Peyer's patch (tissue), 4 donors: ENCODE data around the gene WWC1. TPM values are rescaled to one million over a fixed set of nuclear protein-coding genes. Genes with fewer than 3 reads are reported as not detected.

Source experiments
- DNase-seq, 3 donors: peaks; one replicate each; pipeline ENCODE4 v3.0.0-alpha.2; 2017 to 2019
- H3K27ac ChIP-seq, 4 donors: fragments of 200-600 bp; sonication (generic); one replicate each; pipeline ENCODE4 v1.5.1; 2016 to 2019
- H3K27me3 ChIP-seq, 2 donors: fragments of 200-600 bp; sonication (generic); one replicate each; pipeline ENCODE4 v1.5.1; 2019
- H3K36me3 ChIP-seq, 3 donors: fragments of 200-600 bp; sonication (generic); one replicate each; pipeline ENCODE4 v1.5.1; 2016 to 2019
- H3K4me1 ChIP-seq, 4 donors: fragments of 200-600 bp; sonication (generic); one replicate each; pipeline ENCODE4 v1.5.1; 2016 to 2019
- H3K4me3 ChIP-seq, 4 donors: fragments of 200-600 bp; sonication (generic); 1 replicate in 3 of 4; 2 replicates in 1 of 4; pipeline ENCODE4 v1.5.1; 2016 to 2019; ENCODE audit warnings: mild to moderate bottlenecking in 1 of 4
- H3K9me3 ChIP-seq, 4 donors: fragments of 200-600 bp; sonication (generic); one replicate each; pipeline ENCODE4 v1.5.1; 2016 to 2019; ENCODE audit warnings: mild to moderate bottlenecking in 1 of 4
- POLR2A ChIP-seq, 2 donors: fragments of 450-650 bp; IDR thresholded peaks; one replicate each; pipeline ENCODE4 v1.5.1; 2017; ENCODE audit warnings: antibody characterized with exemption in 2 of 2, mild to moderate bottlenecking in 2 of 2, moderate library complexity in 2 of 2
- total RNA-seq, 4 donors: library from RNA; depleted of rRNA; stranded (reverse); fragments of >200 nt; gene quantifications; one replicate each; pipeline ENCODE4 v1.1.0, GENCODE V29; 2016
- TF ChIP-seq, protein P1 (sequence below), 6 experiments: fragments of 450-650 bp in 4 of 6; fragments of 200-600 bp in 2 of 6; sonication (generic) in 1 of 6; IDR thresholded peaks; one replicate each; pipeline ENCODE4 v1.5.1; 2017 to 2019; ENCODE audit warnings: antibody characterized with exemption in 6 of 6, mild to moderate bottlenecking in 3 of 6, moderate library complexity in 1 of 6

WWC1 gene
- total RNA-seq, 4 donors from 2014 or later: 47.0 to 63.2 (median 52.8) TPM

DNA sequence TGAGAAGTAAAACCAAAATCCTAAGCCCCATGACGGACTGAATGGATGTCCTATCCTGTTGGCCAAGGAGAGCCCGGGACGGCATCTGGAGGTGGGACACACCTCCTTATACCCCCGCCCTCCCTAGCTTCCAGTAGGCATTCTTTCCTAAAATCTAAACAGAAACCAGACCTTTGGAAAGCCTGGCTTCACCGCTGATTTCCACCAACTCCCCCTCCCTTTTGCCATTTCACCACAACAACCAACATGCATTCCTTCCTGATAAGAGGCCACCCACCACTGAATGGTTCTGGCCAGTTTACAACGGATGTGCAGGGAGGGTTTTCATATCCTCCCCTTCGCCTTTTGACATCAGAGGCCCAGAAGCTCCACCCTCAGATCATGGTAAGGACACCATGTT, 185.6 kb downstream of the WWC1 start:
- Histone ChIP-seq H3K4me3 (no peak overlapping the region), H3K4me1 (no peaks in the 10 kb centered on the region), H3K27ac (no peak overlapping the region), H3K27me3 (no peaks in the 10 kb centered on the region), H3K9me3 (no peaks in the 10 kb centered on the region), H3K36me3 (no peaks in the 10 kb centered on the region)
- no peak for DNase-seq
- TF ChIP-seq, protein P1, sequence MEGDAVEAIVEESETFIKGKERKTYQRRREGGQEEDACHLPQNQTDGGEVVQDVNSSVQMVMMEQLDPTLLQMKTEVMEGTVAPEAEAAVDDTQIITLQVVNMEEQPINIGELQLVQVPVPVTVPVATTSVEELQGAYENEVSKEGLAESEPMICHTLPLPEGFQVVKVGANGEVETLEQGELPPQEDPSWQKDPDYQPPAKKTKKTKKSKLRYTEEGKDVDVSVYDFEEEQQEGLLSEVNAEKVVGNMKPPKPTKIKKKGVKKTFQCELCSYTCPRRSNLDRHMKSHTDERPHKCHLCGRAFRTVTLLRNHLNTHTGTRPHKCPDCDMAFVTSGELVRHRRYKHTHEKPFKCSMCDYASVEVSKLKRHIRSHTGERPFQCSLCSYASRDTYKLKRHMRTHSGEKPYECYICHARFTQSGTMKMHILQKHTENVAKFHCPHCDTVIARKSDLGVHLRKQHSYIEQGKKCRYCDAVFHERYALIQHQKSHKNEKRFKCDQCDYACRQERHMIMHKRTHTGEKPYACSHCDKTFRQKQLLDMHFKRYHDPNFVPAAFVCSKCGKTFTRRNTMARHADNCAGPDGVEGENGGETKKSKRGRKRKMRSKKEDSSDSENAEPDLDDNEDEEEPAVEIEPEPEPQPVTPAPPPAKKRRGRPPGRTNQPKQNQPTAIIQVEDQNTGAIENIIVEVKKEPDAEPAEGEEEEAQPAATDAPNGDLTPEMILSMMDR (IDR thresholded peaks at IDR 0.05): no peak
- TF ChIP-seq POLR2A (IDR thresholded peaks at IDR 0.05): no peak

DNA sequence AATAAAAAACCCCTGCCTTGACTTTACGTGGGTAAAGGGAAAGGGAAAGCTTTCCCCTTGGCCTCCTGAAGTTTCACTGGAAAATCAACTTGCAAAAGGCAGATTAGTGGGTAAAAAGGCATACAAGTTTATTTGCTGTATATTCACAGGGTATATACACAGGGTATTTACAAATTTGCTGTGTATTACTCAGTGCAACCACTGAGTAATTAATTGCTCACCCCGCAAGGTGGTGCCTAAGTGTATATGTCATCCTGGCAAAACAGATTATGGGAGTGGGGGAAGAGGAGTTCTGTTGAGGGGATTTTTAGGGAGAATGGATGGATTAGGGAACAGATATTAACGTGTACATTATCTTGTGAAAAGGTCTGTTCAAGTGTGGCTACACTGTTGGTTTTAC, 187.7 kb downstream of the WWC1 start:
- H3K27ac ChIP-seq: no peak overlapping the region
- no peak for DNase-seq

GRCh38 chr5:168480601-168481000, 189.2 kb downstream of the WWC1 start:
- H3K4me3 ChIP-seq: no peak overlapping the region
- H3K27ac ChIP-seq: no peak overlapping the region
- no peak for DNase-seq
- no peaks in the 10 kb centered on the region for H3K36me3 ChIP-seq
- H3K4me1 ChIP-seq: no peaks in the 10 kb centered on the region
- TF ChIP-seq, protein P1 (IDR thresholded peaks at IDR 0.05): no peak
- TF ChIP-seq POLR2A (IDR thresholded peaks at IDR 0.05): no peak
- H3K27me3 ChIP-seq: no peaks in the 10 kb centered on the region
- H3K9me3 ChIP-seq: no peaks in the 10 kb centered on the region

More for the DNA sequence above, 187.7 kb downstream of the WWC1 start:
- Histone ChIP-seq H3K36me3 (no peaks in the 10 kb centered on the region), H3K9me3 (no peaks in the 10 kb centered on the region), H3K4me1 (no peaks in the 10 kb centered on the region), H3K27me3 (no peaks in the 10 kb centered on the region), H3K4me3 (no peak overlapping the region)
- TF ChIP-seq POLR2A (IDR thresholded peaks at IDR 0.05): no peak
- TF ChIP-seq, protein P1 (IDR thresholded peaks at IDR 0.05): no peak

DNA sequence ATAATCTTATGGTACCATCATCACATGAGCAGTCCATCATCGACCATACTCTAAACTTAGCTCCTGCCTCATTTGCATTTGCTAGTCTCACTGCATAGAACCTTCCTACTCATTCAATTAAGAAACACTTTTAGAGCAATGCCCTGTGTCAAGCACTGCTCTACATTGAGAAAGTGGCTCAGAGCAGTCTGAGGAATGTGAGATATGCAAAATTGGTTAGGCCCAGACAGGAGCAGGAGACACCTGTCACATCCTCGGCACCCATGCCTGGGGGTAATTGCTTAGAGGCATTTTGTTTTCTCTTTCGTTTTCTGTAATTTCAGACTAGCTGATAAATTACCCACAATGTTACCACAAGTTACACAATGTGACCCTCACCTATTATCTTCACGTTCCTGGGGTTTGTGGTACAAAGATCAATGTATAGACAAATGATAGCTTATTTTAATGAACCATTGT, 189.9 kb downstream of the WWC1 start:
- Histone ChIP-seq H3K4me3 (no peak overlapping the region), H3K27me3 (no peaks in the 10 kb centered on the region), H3K4me1 (no peaks in the 10 kb centered on the region), H3K36me3 (no peaks in the 10 kb centered on the region), H3K27ac (no peak overlapping the region), H3K9me3 (no peaks in the 10 kb centered on the region)
- peak in 1 of 3 donors; percentile 49 for DNase-seq
- TF ChIP-seq, protein P1 (IDR thresholded peaks at IDR 0.05): no peak
- TF ChIP-seq POLR2A (IDR thresholded peaks at IDR 0.05): no peak

GRCh38 chr5:168482361-168482760, 190.9 kb downstream of the WWC1 start:
- Histone ChIP-seq H3K27ac (no peak overlapping the region), H3K4me1 (peaks cover 0 to 3% (median 0%) of the 10 kb centered on the region in 4 donors), H3K27me3 (no peaks in the 10 kb centered on the region), H3K4me3 (no peak overlapping the region), H3K36me3 (no peaks in the 10 kb centered on the region), H3K9me3 (no peaks in the 10 kb centered on the region)
- no peak for DNase-seq
- TF ChIP-seq, protein P1 (IDR thresholded peaks at IDR 0.05): no peak
- no peak for TF ChIP-seq POLR2A (IDR thresholded peaks at IDR 0.05)
